GM04503 (cell line): Measurements from ENCODE around the gene URB2.

Experiments
- DNase-seq: peaks from one replicate; pipeline ENCODE4 v3.0.0-alpha.2; 2012; ENCODE audit warnings: low read depth

URB2 gene

GRCh38 chr1:229645324-229645993, 19.4 kb downstream of the URB2 start:
- DNase-seq: no peak

- no peak for DNase-seq
Measured at GRCh38 chr1:229648406-229648805, 22.4 kb downstream of the URB2 start.

DNA sequence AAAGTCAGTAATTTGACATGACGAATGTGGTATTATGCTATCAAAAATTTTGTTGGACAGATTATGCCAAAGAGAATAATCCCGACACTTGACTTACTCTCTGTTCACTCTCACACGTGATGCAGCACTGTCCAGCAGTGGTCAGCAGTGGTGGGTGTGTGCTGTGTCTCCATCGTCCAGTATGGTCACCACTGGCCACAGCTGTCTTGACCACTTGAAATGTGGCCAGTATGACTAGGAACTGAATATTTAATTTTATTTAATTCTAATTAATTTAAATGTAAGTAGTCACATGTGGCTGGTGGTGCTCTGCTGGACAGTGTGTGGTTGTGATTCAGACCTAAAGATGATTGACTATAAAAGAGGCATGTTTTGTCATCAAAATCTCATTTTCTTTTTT, 24.0 kb downstream of the URB2 start:
- DNase-seq: no peak

- no peak for DNase-seq
Measured at GRCh38 chr1:229651546-229651945, 25.5 kb downstream of the URB2 start.

- DNase-seq: no peak
Measured at GRCh38 chr1:229653420-229653819, 27.4 kb downstream of the URB2 start.

GRCh38 chr1:229655781-229656180, 29.7 kb downstream of the URB2 start:
- DNase-seq: no peak

- no peak for DNase-seq
Measured at GRCh38 chr1:229657993-229658755, 32.1 kb downstream of the URB2 start.

- peak; percentile 7 for DNase-seq
Measured at GRCh38 chr1:229661022-229661877, 35.2 kb downstream of the URB2 start.

GRCh38 chr1:229661897-229662296, 35.9 kb downstream of the URB2 start:
- no peak for DNase-seq

DNA sequence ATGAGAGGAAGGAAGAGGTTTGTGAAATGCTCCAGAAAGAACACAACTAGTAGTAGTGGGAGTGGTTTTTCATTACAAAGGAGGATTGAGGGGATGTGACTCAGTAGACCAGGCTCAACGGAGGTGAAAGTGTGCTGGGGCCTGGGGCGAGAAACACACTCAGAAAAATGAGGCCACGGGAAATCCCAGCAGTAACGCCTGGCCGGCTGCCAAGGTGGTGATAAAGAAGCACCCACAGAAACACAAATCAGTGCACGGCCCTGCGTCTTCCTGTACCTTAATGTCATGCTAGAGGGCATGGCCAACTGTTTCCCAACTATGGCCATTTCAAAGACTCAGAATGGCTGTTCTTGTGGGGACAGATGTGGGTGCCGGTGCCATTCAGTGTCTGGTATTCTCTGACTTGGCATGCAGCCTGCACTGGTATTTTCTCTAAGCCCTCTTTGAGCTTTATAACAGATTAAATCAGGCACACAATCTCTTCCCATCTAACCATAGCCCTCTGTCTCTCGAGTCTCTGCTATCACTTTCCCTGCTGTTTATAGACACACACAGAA, 38.2 kb downstream of the URB2 start:
- DNase-seq: no peak

- no peak for DNase-seq
Measured at GRCh38 chr1:229665912-229666558, 40.0 kb downstream of the URB2 start.

DNA sequence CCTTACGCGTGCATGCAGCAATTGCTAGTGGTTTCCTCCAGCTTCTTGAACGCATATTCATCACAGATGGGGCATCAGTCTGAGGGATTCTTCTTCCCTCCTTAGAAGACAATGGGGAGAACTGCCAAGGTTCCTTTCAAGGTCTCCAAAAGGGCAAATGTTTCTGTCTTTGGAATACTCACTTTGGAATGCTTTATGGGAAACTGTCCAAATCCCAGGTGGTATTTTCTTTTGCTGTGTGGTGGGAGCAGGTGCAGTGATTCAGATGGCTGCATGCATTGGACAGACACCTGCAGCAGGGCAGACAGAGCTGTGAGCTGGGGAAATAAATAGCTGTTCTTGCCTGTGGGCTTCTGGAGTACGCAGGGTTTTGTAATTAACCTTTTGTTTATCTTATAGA, 40.5 kb downstream of the URB2 start:
- DNase-seq: no peak

DNA sequence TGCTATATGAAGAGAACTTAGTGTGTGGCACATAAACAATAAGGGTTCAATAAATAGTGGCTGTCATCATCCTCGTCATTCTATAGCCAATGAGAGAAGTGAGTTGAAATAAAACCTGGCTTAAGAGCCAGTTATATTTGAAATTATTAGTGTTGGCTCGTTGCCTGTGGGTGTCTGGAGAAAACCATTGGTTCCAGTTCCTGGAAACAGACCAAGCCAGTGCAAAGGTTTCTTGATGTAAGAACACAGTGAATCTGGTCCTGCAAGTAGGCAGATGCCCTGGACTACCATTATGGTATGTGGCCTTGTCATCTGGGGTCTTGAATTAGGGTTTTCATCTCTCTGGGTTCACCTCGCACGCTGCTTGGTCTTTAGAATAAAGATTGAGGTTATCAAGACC, 43.3 kb downstream of the URB2 start:
- no peak for DNase-seq

GRCh38 chr1:229671310-229671709, 45.3 kb downstream of the URB2 start:
- DNase-seq: no peak

DNA sequence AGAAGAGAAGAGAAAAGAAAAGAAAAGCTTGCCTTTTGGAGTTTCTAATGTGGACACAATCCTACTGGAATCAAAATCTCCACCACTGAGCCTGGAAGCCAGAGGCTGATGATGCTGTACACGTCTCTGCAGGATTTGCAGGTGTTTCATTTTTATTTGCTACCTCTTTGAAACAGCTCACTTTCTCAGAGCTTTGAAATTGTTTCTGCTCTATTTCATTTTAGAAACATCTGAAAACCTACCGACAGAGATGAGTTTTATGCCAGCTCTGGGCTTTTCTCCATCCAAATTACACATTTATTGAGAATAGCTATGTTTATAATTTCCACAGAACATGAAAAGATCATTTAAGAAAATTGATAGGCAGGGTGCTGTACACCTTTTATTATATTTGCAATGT, 46.2 kb downstream of the URB2 start:
- DNase-seq: no peak

DNA sequence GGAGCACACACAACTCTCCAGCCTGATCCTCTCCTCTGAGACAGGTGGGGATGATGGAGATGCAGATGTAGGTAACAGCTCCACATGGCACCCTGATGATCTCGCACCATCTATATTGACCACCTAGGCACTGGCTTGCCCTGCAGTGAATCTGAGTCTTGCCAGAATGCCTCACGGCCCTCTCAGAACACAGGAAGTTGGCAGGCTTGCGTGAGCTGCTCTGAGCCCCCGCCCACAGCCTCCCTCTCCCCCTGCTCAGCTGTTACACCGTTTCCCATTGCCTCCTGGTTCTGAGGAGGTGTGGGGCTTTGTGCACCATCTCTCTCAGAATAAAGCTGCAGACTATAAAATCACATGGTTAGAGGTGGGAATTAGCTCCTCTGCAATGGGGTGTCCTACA, 48.0 kb downstream of the URB2 start:
- DNase-seq: no peak

DNA sequence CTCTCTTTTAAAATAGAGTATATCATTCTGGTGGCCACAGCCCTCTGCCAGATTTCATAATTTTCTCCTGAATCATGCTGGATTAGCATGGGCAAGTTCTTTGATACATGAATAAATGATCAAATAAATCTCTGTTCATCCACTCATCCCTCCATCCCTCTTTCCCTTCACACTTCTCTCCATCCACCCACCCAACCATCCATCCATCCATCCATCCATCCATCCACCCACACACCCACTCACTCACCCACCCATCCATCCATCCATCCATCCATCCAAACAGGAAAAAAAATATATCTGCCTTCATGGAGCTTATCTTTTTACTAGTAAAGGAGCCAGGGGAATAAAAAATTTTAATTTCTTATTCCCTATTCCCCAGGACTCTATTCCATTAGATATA, 49.3 kb downstream of the URB2 start:
- no peak for DNase-seq

DNA sequence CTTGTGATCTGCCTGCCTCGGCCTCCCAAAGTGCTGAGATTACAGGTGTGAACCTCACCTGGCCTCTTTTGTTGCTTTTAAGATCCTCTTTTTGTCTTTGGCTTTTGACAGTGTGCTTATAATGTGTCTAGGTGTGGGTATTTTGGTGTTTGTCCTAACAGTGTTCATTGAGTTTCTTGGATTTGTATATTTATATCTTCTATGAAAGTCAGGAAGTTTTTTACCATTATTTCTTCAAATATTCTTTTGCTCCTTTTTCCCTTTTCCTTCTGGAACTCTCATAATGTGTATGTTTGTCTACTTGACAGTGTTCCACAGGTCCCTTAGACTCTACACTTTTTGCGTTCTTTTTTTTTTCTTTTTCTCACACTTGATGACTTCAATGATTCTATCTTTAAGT, 59.1 kb downstream of the URB2 start:
- no peak for DNase-seq

DNA sequence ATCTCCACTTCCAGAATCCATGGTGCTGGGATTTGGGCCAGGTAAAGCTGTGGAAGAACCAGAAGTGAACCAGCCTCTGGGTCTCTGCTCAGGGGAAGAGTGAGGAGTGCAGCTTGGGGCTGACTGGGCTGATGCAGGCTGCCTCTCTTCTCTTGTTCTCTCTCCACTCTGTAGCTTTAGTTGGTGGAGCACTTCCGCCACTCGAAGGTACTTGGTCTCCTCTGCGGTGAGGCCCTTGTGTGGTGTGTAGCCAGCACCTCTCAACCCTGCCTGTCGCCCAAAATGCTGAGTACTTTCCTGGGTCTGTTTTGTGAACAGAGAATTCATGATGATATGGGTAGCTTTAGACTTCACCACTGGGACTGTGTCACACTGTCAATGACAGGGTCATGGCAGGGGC, 63.2 kb downstream of the URB2 start:
- no peak for DNase-seq

DNA sequence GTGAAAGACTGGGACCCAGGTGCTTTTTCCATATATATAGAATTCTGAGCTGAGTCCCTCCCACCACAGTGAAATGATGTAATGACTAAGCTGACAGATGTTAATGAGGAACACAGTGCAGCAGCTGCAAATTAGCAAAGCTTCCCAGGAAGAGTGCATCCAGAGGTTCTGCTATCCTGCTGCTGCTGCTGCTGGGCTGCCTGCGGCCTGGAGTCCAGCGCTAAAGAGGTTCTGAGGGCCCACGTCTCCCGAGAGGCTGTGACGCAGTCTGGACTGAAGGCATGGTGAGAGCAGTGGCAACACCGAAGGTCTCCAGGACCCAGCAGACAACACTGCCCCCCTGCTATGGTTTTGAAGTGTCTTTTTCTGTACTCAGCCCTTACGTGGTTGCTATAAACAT, 63.9 kb downstream of the URB2 start:
- DNase-seq: no peak

GRCh38 chr1:229690662-229691061, 64.6 kb downstream of the URB2 start:
- no peak for DNase-seq

DNA sequence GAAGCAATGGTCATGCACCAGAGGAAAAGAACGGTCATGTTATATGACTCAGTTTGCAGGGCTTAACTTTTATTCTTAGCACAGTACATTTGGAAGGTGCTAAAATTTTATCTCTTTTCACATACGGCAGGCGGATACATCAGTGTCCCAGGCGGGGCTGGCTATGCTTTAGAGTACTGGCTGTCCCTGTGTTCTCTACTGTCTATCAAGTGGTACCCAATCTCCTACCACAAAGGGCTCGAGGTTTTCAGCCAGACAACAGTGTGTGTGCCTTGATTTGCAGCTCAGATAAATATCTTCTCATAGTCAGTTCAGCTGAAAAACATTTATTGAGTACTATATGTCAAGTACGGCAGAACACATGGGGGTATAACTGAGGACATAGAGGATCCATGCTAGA, 65.3 kb downstream of the URB2 start:
- no peak for DNase-seq
